GM23338 (cell line): ENCODE measurements around the gene GRIK4.

ENCODE experiments used
- CREB1 ChIP-seq: fragments of 250-450 bp; sonication (Bioruptor Pico); IDR thresholded peaks from 2 replicates; pipeline ENCODE4 v1.5.0; 2020; ENCODE audit warnings: low read depth, mild to moderate bottlenecking, moderate library complexity
- EZH2 ChIP-seq: fragments of 200-600 bp; sonication (generic); IDR thresholded peaks from one replicate; pipeline ENCODE4 v1.8.0; 2017; ENCODE audit warnings: antibody characterized with exemption, mild to moderate bottlenecking, low read depth; ENCODE audit not compliant: unreplicated experiment
- POLR2AphosphoS5 ChIP-seq: IDR thresholded peaks from 2 replicates; pipeline ENCODE4 v1.6.1; 2016; ENCODE audit warnings: antibody characterized with exemption, low read depth
- TF ChIP-seq, protein P1 (sequence below), 2 experiments: fragments of 200-600 bp in 1 of 2; sonication (generic) in 1 of 2; conservative IDR thresholded peaks; 2 replicates each; pipeline versions ENCODE4 v1.5.1 to v1.6.1; 2016 to 2017; ENCODE audit warnings: antibody characterized with exemption in 2 of 2, low read depth in 2 of 2, mild to moderate bottlenecking in 2 of 2, moderate library complexity in 1 of 2

- TF ChIP-seq CREB1 (no peak), POLR2AphosphoS5 (no peak), EZH2 (no peak)
- TF ChIP-seq, protein P1, sequence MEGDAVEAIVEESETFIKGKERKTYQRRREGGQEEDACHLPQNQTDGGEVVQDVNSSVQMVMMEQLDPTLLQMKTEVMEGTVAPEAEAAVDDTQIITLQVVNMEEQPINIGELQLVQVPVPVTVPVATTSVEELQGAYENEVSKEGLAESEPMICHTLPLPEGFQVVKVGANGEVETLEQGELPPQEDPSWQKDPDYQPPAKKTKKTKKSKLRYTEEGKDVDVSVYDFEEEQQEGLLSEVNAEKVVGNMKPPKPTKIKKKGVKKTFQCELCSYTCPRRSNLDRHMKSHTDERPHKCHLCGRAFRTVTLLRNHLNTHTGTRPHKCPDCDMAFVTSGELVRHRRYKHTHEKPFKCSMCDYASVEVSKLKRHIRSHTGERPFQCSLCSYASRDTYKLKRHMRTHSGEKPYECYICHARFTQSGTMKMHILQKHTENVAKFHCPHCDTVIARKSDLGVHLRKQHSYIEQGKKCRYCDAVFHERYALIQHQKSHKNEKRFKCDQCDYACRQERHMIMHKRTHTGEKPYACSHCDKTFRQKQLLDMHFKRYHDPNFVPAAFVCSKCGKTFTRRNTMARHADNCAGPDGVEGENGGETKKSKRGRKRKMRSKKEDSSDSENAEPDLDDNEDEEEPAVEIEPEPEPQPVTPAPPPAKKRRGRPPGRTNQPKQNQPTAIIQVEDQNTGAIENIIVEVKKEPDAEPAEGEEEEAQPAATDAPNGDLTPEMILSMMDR (conservative IDR thresholded peaks at IDR 0.05; ENCODE audit: low read depth in 2 of 2): no peak
Observed at GRCh38 chr11:120651836-120652235, 140.3 kb downstream of the GRIK4 start.
